GM12801 (cell line): ENCODE data around the gene DOP1A.

Experiments
- CTCF ChIP-seq: IDR thresholded peaks from one replicate; pipeline ENCODE4 v1.5.1; 2011; ENCODE audit warnings: control low read depth; ENCODE audit not compliant: insufficient read length; ENCODE audit errors: extremely low read depth

Gene DOP1A

GRCh38 chr6:83192456-83192855 lies 125.0 kb downstream of the DOP1A start:
- TF ChIP-seq CTCF: no peak

GRCh38 chr6:83192871-83193746 lies 125.6 kb downstream of the DOP1A start, which contains the start of the genes PGM3 and RWDD2A:
PGM3 (minus strand) TSS chr6:83193265; CDS start chr6:83191012, 2,253 bp downstream.
RWDD2A (plus strand) TSS chr6:83193357; CDS start chr6:83194452, 1,095 bp downstream.
- no peak for TF ChIP-seq CTCF

GRCh38 chr6:83193747-83194566 lies 126.5 kb downstream of the DOP1A start:
- no peak for TF ChIP-seq CTCF

- TF ChIP-seq CTCF: no peak
Observed at GRCh38 chr6:83198486-83199172, 131.2 kb downstream of the DOP1A start.

- no peak for TF ChIP-seq CTCF
Observed at GRCh38 chr6:83199173-83199862, 131.8 kb downstream of the DOP1A start.

- TF ChIP-seq CTCF: no peak
Observed at GRCh38 chr6:83199863-83200225, 132.4 kb downstream of the DOP1A start.
